ENCODE data around the gene GAREM1. TPM values are rescaled to one million over a fixed set of nuclear protein-coding genes. Genes with fewer than 3 reads are reported as not detected.

The GAREM1 gene
- total and polyA plus RNA-seq, 8 donors, result 2.9 to 55.9 (median 13.5) TPM

GRCh38 chr18:32326450-32327308, 144.0 kb downstream of the GAREM1 start:
- Histone ChIP-seq H3K4me1 (peaks cover 0 to 5% (median 0%) of the 10 kb centered on the region in 3 donors), H3K27me3 (no peaks in the 10 kb centered on the region), H3K36me3 (no peaks in the 10 kb centered on the region), H3K4me3 (no peak overlapping the region), H3K27ac (no peak overlapping the region), H3K9me3 (no peaks in the 10 kb centered on the region)
- TF ChIP-seq CTCF (IDR thresholded peaks at IDR 0.05), result no peak
- ATAC-seq (no peak), FAIRE-seq (no peak), DNase-seq (no peak)
- intact Hi-C loops (cut with DNase I), result no loop called here
- WGBS, 2 donors, result 81 to 82% methylated on average over 3 of the region's 3 CpGs

- FAIRE-seq, result no peak
- Histone ChIP-seq H3K9me3 (no peaks in the 10 kb centered on the region), H3K27ac (no peak overlapping the region), H3K36me3 (no peaks in the 10 kb centered on the region), H3K27me3 (no peaks in the 10 kb centered on the region), H3K4me3 (no peak overlapping the region), H3K4me1 (peaks cover under 1 to 5% (median 4%) of the 10 kb centered on the region in 3 donors)
- DNase-seq, result no peak
- WGBS, 2 donors, result 77 to 84% methylated on average over 4 of the region's 4 CpGs
- ATAC-seq, result peak in 2 of 4 donors; percentile 53 to 55
- intact Hi-C loops (cut with DNase I), result no loop called here
- TF ChIP-seq CTCF (IDR thresholded peaks at IDR 0.05), result no peak
Observed at GRCh38 chr18:32324181-32324580, 146.5 kb downstream of the GAREM1 start.

GRCh38 chr18:32321826-32322225, 148.9 kb downstream of the GAREM1 start:
- ATAC-seq (no peak), FAIRE-seq (no peak), DNase-seq (no peak)
- TF ChIP-seq CTCF (IDR thresholded peaks at IDR 0.05), result no peak
- no peaks in the 10 kb centered on the region for H3K9me3 ChIP-seq
- 92 to 100% methylated on average over 1 of the region's 1 CpG for WGBS, 2 donors
- peaks cover 3 to 5% (median 4%) of the 10 kb centered on the region in 3 donors for H3K4me1 ChIP-seq
- intact Hi-C loops (cut with DNase I), result no loop called here
- H3K4me3 ChIP-seq, result no peak overlapping the region
- no peak overlapping the region for H3K27ac ChIP-seq
- H3K36me3 ChIP-seq, result no peaks in the 10 kb centered on the region
- H3K27me3 ChIP-seq, result no peaks in the 10 kb centered on the region

GRCh38 chr18:32319084-32319483, 151.6 kb downstream of the GAREM1 start:
- intact Hi-C loops (cut with DNase I), result no loop called here
- Histone ChIP-seq H3K4me3 (no peak overlapping the region), H3K4me1 (peaks cover 5 to 7% (median 5%) of the 10 kb centered on the region in 3 donors), H3K27me3 (no peaks in the 10 kb centered on the region), H3K9me3 (no peaks in the 10 kb centered on the region), H3K36me3 (no peaks in the 10 kb centered on the region), H3K27ac (no peak overlapping the region)
- FAIRE-seq (no peak), DNase-seq (no peak), ATAC-seq (no peak)
- TF ChIP-seq CTCF (IDR thresholded peaks at IDR 0.05), result no peak

GRCh38 chr18:32318581-32318980, 152.1 kb downstream of the GAREM1 start:
- Histone ChIP-seq H3K36me3 (no peaks in the 10 kb centered on the region), H3K4me1 (peaks cover 5 to 7% (median 5%) of the 10 kb centered on the region in 3 donors), H3K9me3 (no peaks in the 10 kb centered on the region), H3K27me3 (no peaks in the 10 kb centered on the region), H3K27ac (no peak overlapping the region), H3K4me3 (no peak overlapping the region)
- no peak for ATAC-seq
- intact Hi-C loops (cut with DNase I), result no loop called here
- 98 to 99% methylated on average over 4 of the region's 4 CpGs for WGBS, 2 donors
- no peak for DNase-seq
- no peak for TF ChIP-seq CTCF (IDR thresholded peaks at IDR 0.05)
- FAIRE-seq, result no peak
